NCI-H1417 (cell line): ENCODE results near the gene RAD51D.
"Not testable (repeated sequence)": the region's sequence is repeated elsewhere in the genome, so short reads cannot be mapped to it uniquely, and the experiment has no call there.

Experiments used
- DNase-seq, 3 experiments: peaks; one replicate each; lab custom pipeline; 2025; lab: John Stamatoyannopoulos, UW

The RAD51D gene

GRCh38 chr17:35119370-35120165, at the start of gene RAD51D:
TSS of gene RAD51D (minus strand) at chr17:35119860. CDS start at chr17:35119613, 247 bp downstream.
- DNase-seq = peak; percentile 79 to 95 (median 89)

GRCh38 chr17:35167666-35168065, 48.0 kb upstream of the RAD51D start:
- DNase-seq = no peak

GRCh38 chr17:35167046-35167445, 47.4 kb upstream of the RAD51D start:
- DNase-seq = no peak

- no peak for DNase-seq
Measured at GRCh38 chr17:35166526-35166925, 46.9 kb upstream of the RAD51D start.

GRCh38 chr17:35164716-35165115, 45.1 kb upstream of the RAD51D start:
- DNase-seq = no peak

- DNase-seq = no peak
Measured at GRCh38 chr17:35163886-35164285, 44.2 kb upstream of the RAD51D start.

- DNase-seq = no peak
Measured at GRCh38 chr17:35162755-35163154, 43.1 kb upstream of the RAD51D start.

GRCh38 chr17:35161281-35161761, 41.7 kb upstream of the RAD51D start:
- DNase-seq = no peak

- DNase-seq = no peak
Measured at GRCh38 chr17:35160354-35161201, 40.9 kb upstream of the RAD51D start.

- DNase-seq = no peak
Measured at GRCh38 chr17:35159940-35160339, 40.3 kb upstream of the RAD51D start.

GRCh38 chr17:35155246-35155645, 35.6 kb upstream of the RAD51D start:
- no peak for DNase-seq

- DNase-seq = no peak
Measured at GRCh38 chr17:35154196-35155165, 34.8 kb upstream of the RAD51D start.

- no peak for DNase-seq
Measured at GRCh38 chr17:35152421-35153140, 32.9 kb upstream of the RAD51D start.

GRCh38 chr17:35151080-35151479, 31.4 kb upstream of the RAD51D start:
- not testable (repeated sequence) for DNase-seq

- DNase-seq = no peak
Measured at GRCh38 chr17:35149941-35150340, 30.3 kb upstream of the RAD51D start.

- DNase-seq = no peak
Measured at GRCh38 chr17:35148144-35148543, 28.5 kb upstream of the RAD51D start.

GRCh38 chr17:35147375-35147905, 27.8 kb upstream of the RAD51D start, which contains the start of gene UNC45B:
TSS of gene UNC45B (plus strand) at chr17:35147817. CDS start at chr17:35148264, 447 bp downstream.
- no peak for DNase-seq

GRCh38 chr17:35146214-35146833, 26.7 kb upstream of the RAD51D start:
- no peak for DNase-seq

- no peak for DNase-seq
Measured at GRCh38 chr17:35144840-35145239, 25.2 kb upstream of the RAD51D start.

GRCh38 chr17:35142467-35142796, 22.8 kb upstream of the RAD51D start:
- no peak for DNase-seq
